Thyroid gland (tissue), 4 donors: ENCODE measurements around the gene OR1D5. TPM values are rescaled to one million over a fixed set of nuclear protein-coding genes. Genes with fewer than 3 reads are reported as not detected.
A peak's percentile ranks its signal among the peaks of the same experiment; 100 is the strongest.

ENCODE experiments used
- DNase-seq, 2 donors: peaks; one replicate each; pipeline ENCODE4 v3.0.0-alpha.2; 2019
- H3K27ac ChIP-seq, 3 donors: fragments of 200-600 bp; sonication (generic); 1 replicate in 2 of 3; 2 replicates in 1 of 3; pipeline ENCODE4 v1.5.1; 2016 to 2019; ENCODE audit warnings: mild to moderate bottlenecking in 1 of 3, moderate library complexity in 1 of 3
- H3K27me3 ChIP-seq: fragments of 200-600 bp; sonication (generic); one replicate; pipeline ENCODE4 v1.5.1; 2019
- H3K36me3 ChIP-seq, 2 donors: fragments of 200-600 bp; sonication (generic); one replicate each; pipeline ENCODE4 v1.5.1; 2016 to 2019
- H3K4me1 ChIP-seq, 2 donors: fragments of 200-600 bp; sonication (generic); one replicate each; pipeline ENCODE4 v1.5.1; 2017 to 2019
- H3K4me3 ChIP-seq, 3 donors: fragments of 200-600 bp; sonication (generic); replicated peaks in 1 of 3; 1 replicate in 2 of 3; 2 replicates in 1 of 3; pipeline ENCODE4 v1.5.1; 2016; ENCODE audit warnings: mild to moderate bottlenecking in 1 of 3
- H3K9me3 ChIP-seq: fragments of 200-600 bp; sonication (generic); one replicate; pipeline ENCODE4 v1.5.1; 2017
- POLR2A ChIP-seq, 2 donors: fragments of 450-650 bp; IDR thresholded peaks; one replicate each; pipeline ENCODE4 v1.6.1; 2017; ENCODE audit warnings: antibody characterized with exemption in 2 of 2, mild to moderate bottlenecking in 2 of 2, moderate library complexity in 1 of 2
- WGBS, 2 donors: methylation state at CpG; one replicate each; pipeline ENCODE4 v1.1.5; 2017; 5-methylcytosine and 5-hydroxymethylcytosine counted together
- intact Hi-C: fragments of 100-400 bp; cut with DNase I; formaldehyde crosslinking; loops from one replicate; pipeline ENCODE4 v1.15.1; 2023
- total RNA-seq, 4 donors: library from RNA; depleted of rRNA; stranded (reverse); fragments of >200 nt; gene quantifications; one replicate each; pipeline ENCODE4 v1.2.3, GENCODE V29; 2016
- TF ChIP-seq, protein P1 (sequence below), 6 experiments: fragments of 200-600 bp in 3 of 6; fragments of 450-650 bp in 3 of 6; sonication (generic) in 3 of 6; IDR thresholded peaks; one replicate each; pipeline ENCODE4 v1.5.1; 2016 to 2019; ENCODE audit warnings: antibody characterized with exemption in 6 of 6, mild to moderate bottlenecking in 2 of 6, inconsistent platforms in 1 of 6, moderate library complexity in 1 of 6

OR1D5 gene
- total RNA-seq, 4 donors from 2014 or later: not detected

DNA sequence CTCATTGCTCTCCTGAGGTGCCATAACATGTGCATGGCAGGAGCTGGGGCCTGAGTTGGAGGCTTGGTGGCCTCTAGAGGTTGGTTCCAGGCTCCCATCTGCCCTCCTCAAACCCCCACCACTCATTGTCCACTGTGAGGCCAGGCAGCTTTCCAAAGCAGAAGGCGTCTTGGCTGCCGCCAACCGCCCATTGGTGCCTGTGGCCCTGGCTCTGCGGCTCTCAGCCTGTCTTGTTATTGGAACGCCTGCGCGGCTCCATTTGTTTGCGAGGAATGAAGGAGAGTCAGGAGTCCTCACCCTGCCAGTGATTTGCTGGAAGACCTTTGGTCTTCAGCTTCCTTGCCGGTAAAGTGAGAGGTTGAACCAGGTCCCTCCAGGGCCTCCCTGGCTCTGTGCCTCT, 43.6 kb downstream of the OR1D5 start:
- Histone ChIP-seq H3K4me3 (no peak overlapping the region), H3K27me3 (no peaks in the 10 kb centered on the region), H3K4me1 (no peaks in the 10 kb centered on the region), H3K36me3 (peaks cover 0 to 5% of the 10 kb centered on the region in 2 donors), H3K9me3 (no peaks in the 10 kb centered on the region), H3K27ac (no peak overlapping the region)
- WGBS, 2 donors: 78 to 86% methylated on average over 8 to 9 of the region's 9 CpGs
- intact Hi-C loops: loop anchor here (5.0 kb wide), 1 partner anchor 172 kb away; no protein-coding TSS in a partner anchor
- TF ChIP-seq, protein P1, sequence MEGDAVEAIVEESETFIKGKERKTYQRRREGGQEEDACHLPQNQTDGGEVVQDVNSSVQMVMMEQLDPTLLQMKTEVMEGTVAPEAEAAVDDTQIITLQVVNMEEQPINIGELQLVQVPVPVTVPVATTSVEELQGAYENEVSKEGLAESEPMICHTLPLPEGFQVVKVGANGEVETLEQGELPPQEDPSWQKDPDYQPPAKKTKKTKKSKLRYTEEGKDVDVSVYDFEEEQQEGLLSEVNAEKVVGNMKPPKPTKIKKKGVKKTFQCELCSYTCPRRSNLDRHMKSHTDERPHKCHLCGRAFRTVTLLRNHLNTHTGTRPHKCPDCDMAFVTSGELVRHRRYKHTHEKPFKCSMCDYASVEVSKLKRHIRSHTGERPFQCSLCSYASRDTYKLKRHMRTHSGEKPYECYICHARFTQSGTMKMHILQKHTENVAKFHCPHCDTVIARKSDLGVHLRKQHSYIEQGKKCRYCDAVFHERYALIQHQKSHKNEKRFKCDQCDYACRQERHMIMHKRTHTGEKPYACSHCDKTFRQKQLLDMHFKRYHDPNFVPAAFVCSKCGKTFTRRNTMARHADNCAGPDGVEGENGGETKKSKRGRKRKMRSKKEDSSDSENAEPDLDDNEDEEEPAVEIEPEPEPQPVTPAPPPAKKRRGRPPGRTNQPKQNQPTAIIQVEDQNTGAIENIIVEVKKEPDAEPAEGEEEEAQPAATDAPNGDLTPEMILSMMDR (IDR thresholded peaks at IDR 0.05): no peak
- TF ChIP-seq POLR2A (IDR thresholded peaks at IDR 0.05): no peak
- no peak for DNase-seq

DNA sequence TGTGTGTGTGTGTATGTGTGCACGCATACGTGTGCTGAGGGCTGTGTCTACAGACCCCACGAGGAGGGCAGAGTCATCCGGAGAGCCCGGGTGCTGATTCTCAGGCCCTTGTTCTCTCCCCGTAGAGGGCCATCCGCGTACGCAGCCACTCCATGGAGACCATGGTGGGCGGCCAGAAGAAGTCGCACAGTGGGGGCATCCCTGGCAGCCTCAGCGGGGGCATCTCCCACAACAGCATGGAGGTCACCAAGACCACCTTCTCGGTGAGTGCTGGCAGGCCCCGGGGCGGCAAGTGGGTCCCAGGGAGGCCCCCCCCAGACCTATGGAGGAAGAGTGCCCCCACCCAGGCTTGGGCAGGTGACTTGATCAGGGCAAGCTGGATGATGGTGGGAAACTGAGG, 45.5 kb downstream of the OR1D5 start:
- TF ChIP-seq, protein P1 (IDR thresholded peaks at IDR 0.05): no peak
- no peak for TF ChIP-seq POLR2A (IDR thresholded peaks at IDR 0.05)
- H3K4me3 ChIP-seq: no peak overlapping the region
- H3K27ac ChIP-seq: no peak overlapping the region
- intact Hi-C loops: loop anchor here (5.0 kb wide), 1 partner anchor 171 kb away; no protein-coding TSS in a partner anchor
- 91 to 92% methylated on average over 8 to 10 of the region's 15 CpGs for WGBS, 2 donors
- no peaks in the 10 kb centered on the region for H3K9me3 ChIP-seq
- H3K4me1 ChIP-seq: no peaks in the 10 kb centered on the region
- H3K36me3 ChIP-seq: peaks cover 0 to 5% of the 10 kb centered on the region in 2 donors
- DNase-seq: no peak
- no peaks in the 10 kb centered on the region for H3K27me3 ChIP-seq

DNA sequence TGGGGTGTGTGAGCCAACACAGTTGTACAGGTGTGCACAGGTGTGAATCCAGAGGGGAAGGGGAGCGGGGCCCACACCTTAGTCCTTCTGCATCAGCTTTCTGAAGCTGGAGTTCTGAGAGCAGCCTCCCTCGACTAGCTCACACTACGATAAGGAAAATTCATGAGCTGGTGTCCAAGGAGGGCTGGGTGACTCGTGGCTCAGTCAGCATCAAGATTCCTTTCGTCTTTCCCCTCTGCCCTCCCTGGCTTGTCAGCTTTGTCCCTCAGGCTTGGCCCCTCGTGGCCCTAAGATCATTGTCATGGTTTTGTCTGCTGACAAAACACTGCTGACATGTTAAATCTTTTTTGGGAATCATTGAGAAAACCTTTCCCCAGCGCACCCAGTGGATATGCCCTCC, 47.5 kb downstream of the OR1D5 start:
- Histone ChIP-seq H3K9me3 (no peaks in the 10 kb centered on the region), H3K4me3 (no peak overlapping the region), H3K27me3 (no peaks in the 10 kb centered on the region), H3K36me3 (peaks cover 0 to 5% of the 10 kb centered on the region in 2 donors), H3K27ac (no peak overlapping the region), H3K4me1 (no peaks in the 10 kb centered on the region)
- intact Hi-C loops: loop anchor here (5.0 kb wide), 1 partner anchor 169 kb away; no protein-coding TSS in a partner anchor
- TF ChIP-seq, protein P1 (IDR thresholded peaks at IDR 0.05): no peak
- DNase-seq: no peak
- 84 to 91% methylated on average over 7 of the region's 7 CpGs for WGBS, 2 donors

DNA sequence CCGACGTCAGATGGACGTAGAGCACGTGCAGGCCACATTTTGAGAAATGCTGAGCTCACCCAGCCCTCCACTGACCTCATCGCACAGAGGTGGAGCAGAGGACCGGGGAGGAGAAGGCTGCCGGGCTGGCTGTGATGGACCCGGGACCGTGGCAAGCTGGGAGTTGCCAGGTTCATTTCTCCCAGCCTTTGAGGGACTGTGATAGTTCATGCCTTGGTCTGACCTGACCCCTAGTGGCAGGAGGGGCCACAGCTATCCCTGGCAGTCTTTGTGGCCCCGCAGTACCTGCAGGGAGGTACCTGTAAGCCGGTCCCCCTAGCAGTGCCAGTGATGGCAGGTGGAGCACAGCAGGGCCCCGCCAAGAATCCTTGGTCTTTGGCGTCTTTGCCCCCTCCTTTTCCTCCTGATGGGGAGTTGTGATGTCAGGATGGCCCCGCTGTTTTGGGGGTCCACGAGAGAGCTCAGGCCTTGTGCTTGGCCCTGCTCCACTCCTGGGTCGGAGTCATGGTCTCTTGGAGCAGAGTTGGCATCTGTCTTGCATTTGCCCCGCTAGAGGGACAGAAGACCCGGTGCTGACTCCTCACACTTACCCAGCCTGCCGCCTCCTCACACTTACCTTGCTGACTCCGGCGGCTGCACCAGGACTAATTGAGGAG, 50.4 kb downstream of the OR1D5 start:
- no peak overlapping the region for H3K27ac ChIP-seq
- DNase-seq: peak; percentile 75 to 77
- no peak for TF ChIP-seq POLR2A (IDR thresholded peaks at IDR 0.05)
- TF ChIP-seq, protein P1 (IDR thresholded peaks at IDR 0.05): peak; percentile 55 to 90 (median 80)
- 61 to 62% methylated on average over 15 to 20 of the region's 21 CpGs for WGBS, 2 donors
- H3K4me3 ChIP-seq: no peak overlapping the region
- H3K4me1 ChIP-seq: no peaks in the 10 kb centered on the region
- no peaks in the 10 kb centered on the region for H3K9me3 ChIP-seq
- H3K27me3 ChIP-seq: no peaks in the 10 kb centered on the region
- H3K36me3 ChIP-seq: no peaks in the 10 kb centered on the region
- intact Hi-C loops: loop anchor here (2.0 kb wide), 1 partner anchor 184 kb away; no protein-coding TSS in a partner anchor

Other genes with a start within 250 kb of the OR1D5 start
- gene OR1D2, start 40.8 kb upstream of the OR1D5 start, total RNA-seq: not detected
- not detected for gene OR1G1, start 63.9 kb upstream of the OR1D5 start, total RNA-seq
- not detected for gene OR1A2, start 133.9 kb upstream of the OR1D5 start, total RNA-seq
- gene OR1A1, start 144.1 kb upstream of the OR1D5 start, total RNA-seq: not detected
- gene OR3A1, start 234.8 kb upstream of the OR1D5 start, total RNA-seq: not detected